SK-N-SH (cell line): ENCODE measurements around the gene ATG4C. TPM values are rescaled to one million over a fixed set of nuclear protein-coding genes. Genes with fewer than 3 reads are reported as not detected.

Source experiments
- CTCF ChIA-PET: fragments of 300-600, 350-600 bp; formaldehyde crosslinking; extraction: SDS; loops from one replicate; lab custom pipeline; 2021; lab: Yijun Ruan, JAX
- POLR2A ChIA-PET: fragments of 350-600 bp; sonication (Branson Sonifier 250); formaldehyde crosslinking; extraction: SDS; loops from one replicate; lab custom pipeline; 2020; ENCODE audit warnings: antibody characterized with exemption, inconsistent platforms; lab: Yijun Ruan, JAX
- DNase-seq: peaks from one replicate; pipeline ENCODE4 v3.0.0; 2012
- H2AFZ ChIP-seq: fragments of 200-600 bp; sonication (generic); 2 replicates; pipeline ENCODE4 v1.8.1; 2016; ENCODE audit warnings: antibody characterized with exemption, mild to moderate bottlenecking, low read depth
- H3F3A ChIP-seq: fragments of 200-600 bp; sonication (generic); replicated peaks from 2 replicates; pipeline ENCODE3; 2016; ENCODE audit warnings: antibody characterized with exemption, mild to moderate bottlenecking; ENCODE audit not compliant: insufficient read depth
- H3K27ac ChIP-seq, 2 experiments: fragments of 200-500 bp in 1 of 2; fragments of 200-600 bp in 1 of 2; sonication (Bioruptor generic) in 1 of 2; sonication (generic), shearing (Covaris generic) in 1 of 2; 2 replicates each; pipeline versions ENCODE4 v1.5.1 to v1.6.1; 2014 to 2016; ENCODE audit warnings: low read depth in 2 of 2, inconsistent platforms in 1 of 2, low read length in 1 of 2, mild to moderate bottlenecking in 1 of 2, mixed read lengths in 1 of 2
- H3K27me3 ChIP-seq: fragments of 200-600 bp; sonication (generic), shearing (Covaris generic); 2 replicates; pipeline ENCODE4 v1.6.1; 2016; ENCODE audit warnings: mixed run types; ENCODE audit not compliant: insufficient read depth
- H3K36me3 ChIP-seq, 2 experiments: fragments of 200-500 bp in 1 of 2; fragments of 200-600 bp in 1 of 2; sonication (Bioruptor generic) in 1 of 2; sonication (generic) in 1 of 2; replicated peaks in 1 of 2; 2 replicates each; pipeline versions ENCODE3 to v1.5.1; 2014 to 2016; ENCODE audit warnings: low read length in 1 of 2, mild to moderate bottlenecking in 1 of 2; ENCODE audit not compliant: insufficient read depth in 2 of 2, control insufficient read depth in 1 of 2
- H3K4me1 ChIP-seq, 2 experiments: fragments of 200-500 bp in 1 of 2; fragments of 200-600 bp in 1 of 2; sonication (Bioruptor generic) in 1 of 2; sonication (generic), shearing (Covaris generic) in 1 of 2; 2 replicates each; pipeline versions ENCODE4 v1.5.1 to v1.6.1; 2014 to 2016; ENCODE audit warnings: low read depth in 1 of 2, low read length in 1 of 2, mixed run types in 1 of 2; ENCODE audit not compliant: insufficient read depth in 2 of 2, control insufficient read depth in 1 of 2
- H3K4me2 ChIP-seq: fragments of 200-600 bp; sonication (generic), shearing (Covaris generic); 2 replicates; pipeline ENCODE4 v1.6.1; 2017; ENCODE audit warnings: mixed run types
- H3K4me3 ChIP-seq, 2 experiments: fragments of 200-500 bp in 1 of 2; fragments of 200-600 bp in 1 of 2; sonication (Bioruptor generic) in 1 of 2; sonication (generic), shearing (Covaris generic) in 1 of 2; 2 replicates each; pipeline versions ENCODE4 v1.5.1 to v1.8.1; 2014 to 2016; ENCODE audit warnings: low read depth in 2 of 2, inconsistent platforms in 1 of 2, low read length in 1 of 2, mild to moderate bottlenecking in 1 of 2, mixed read lengths in 1 of 2, moderate library complexity in 1 of 2
- H3K79me2 ChIP-seq: fragments of 200-600 bp; sonication (generic); 2 replicates; pipeline ENCODE4 v1.8.1; 2017; ENCODE audit warnings: mild to moderate bottlenecking; ENCODE audit not compliant: insufficient read depth
- H3K9ac ChIP-seq: fragments of 200-600 bp; sonication (generic); 2 replicates; pipeline ENCODE4 v1.6.1; 2017; ENCODE audit warnings: mixed run types
- H3K9me2 ChIP-seq: fragments of 200-600 bp; sonication (generic); 2 replicates; pipeline ENCODE4 v1.6.1; 2017; ENCODE audit warnings: mixed run types
- H3K9me3 ChIP-seq: fragments of 200-600 bp; sonication (generic); 2 replicates; pipeline ENCODE4 v1.6.1; 2017; ENCODE audit warnings: mixed run types, mild to moderate bottlenecking, moderate library complexity
- H4K20me1 ChIP-seq: fragments of 200-600 bp; sonication (generic); 2 replicates; pipeline ENCODE4 v1.6.1; 2017; ENCODE audit warnings: mild to moderate bottlenecking, mixed run types; ENCODE audit not compliant: insufficient read depth
- CHD2 ChIP-seq: fragments of 150-350 bp; IDR thresholded peaks from 2 replicates; pipeline ENCODE4 v1.6.1; 2018; ENCODE audit warnings: low read length; ENCODE audit not compliant: partially characterized antibody
- ELF1 ChIP-seq: IDR thresholded peaks from 2 replicates; pipeline ENCODE4 v1.4.0; 2012
- EP300 ChIP-seq, 2 experiments: IDR thresholded peaks; 2 replicates each; pipeline versions ENCODE4 v1.4.0 to v1.6.1; 2012; ENCODE audit warnings: borderline replicate concordance in 1 of 2, low read depth in 1 of 2, low read length in 1 of 2
- EZH2phosphoT487 ChIP-seq: fragments of 200-600 bp; sonication (generic); IDR thresholded peaks from 2 replicates; pipeline ENCODE4 v1.6.1; 2017; ENCODE audit warnings: low read depth, mixed run types, mild to moderate bottlenecking, antibody characterized with exemption, moderate library complexity, borderline replicate concordance
- FOSL2 ChIP-seq: IDR thresholded peaks from 2 replicates; pipeline ENCODE4 v1.4.0; 2012; ENCODE audit warnings: low read depth, mild to moderate bottlenecking, moderate library complexity, borderline replicate concordance
- GABPA ChIP-seq: IDR thresholded peaks from 2 replicates; pipeline ENCODE4 v1.4.0; 2012; ENCODE audit warnings: low read depth, mild to moderate bottlenecking
- MEF2A ChIP-seq: IDR thresholded peaks from 2 replicates; pipeline ENCODE4 v1.4.0; 2012; ENCODE audit warnings: low read depth, borderline replicate concordance
- NFIC ChIP-seq: IDR thresholded peaks from 2 replicates; pipeline ENCODE4 v1.4.0; 2012; ENCODE audit warnings: borderline replicate concordance
- RCOR1 ChIP-seq: fragments of 150-350 bp; IDR thresholded peaks from 2 replicates; pipeline ENCODE4 v1.6.1; 2017; ENCODE audit warnings: antibody characterized with exemption, low read length
- RFX5 ChIP-seq: IDR thresholded peaks from 2 replicates; pipeline ENCODE4 v1.6.1; 2012; ENCODE audit warnings: mild to moderate bottlenecking, improper control_type of control experiment, low read length
- RXRA ChIP-seq: IDR thresholded peaks from 2 replicates; pipeline ENCODE4 v1.4.0; 2012; ENCODE audit warnings: low read depth, mild to moderate bottlenecking, borderline replicate concordance
- SMC3 ChIP-seq: IDR thresholded peaks from 2 replicates; pipeline ENCODE4 v1.6.1; 2012; ENCODE audit warnings: low read depth, low read length, improper control_type of control experiment
- TEAD4 ChIP-seq: IDR thresholded peaks from 2 replicates; pipeline ENCODE4 v1.4.0; 2012; ENCODE audit warnings: mild to moderate bottlenecking, borderline replicate concordance; ENCODE audit not compliant: insufficient read depth
- YY1 ChIP-seq: IDR thresholded peaks from 2 replicates; pipeline ENCODE4 v1.4.0; 2012; ENCODE audit warnings: low read depth, mild to moderate bottlenecking
- WGBS: methylation state at CpG from one replicate; pipeline ENCODE4 v1.1.6; 2017; ENCODE audit warnings: low lambda C conversion rate; 5-methylcytosine and 5-hydroxymethylcytosine counted together
- polyA plus RNA-seq, 3 experiments: library from polyadenylated mRNA; depleted of rRNA; stranded (reverse); fragments of >200 nt; gene quantifications; 2 replicates each; pipeline ENCODE4 v1.2.3, GENCODE V29; 2012
- TF ChIP-seq, protein P1 (sequence below): IDR thresholded peaks from 2 replicates; pipeline ENCODE4 v1.4.0; 2012; ENCODE audit warnings: low read depth, borderline replicate concordance
- TF ChIP-seq, protein P2 (sequence below): IDR thresholded peaks from 2 replicates; pipeline ENCODE4; 2012
- TF ChIP-seq, protein P3 (sequence below): IDR thresholded peaks from 2 replicates; pipeline ENCODE4 v1.6.1; 2012; ENCODE audit warnings: mild to moderate bottlenecking, low read depth, low read length, moderate library complexity
- TF ChIP-seq, protein P4 (sequence below): fragments of 150-350 bp; IDR thresholded peaks from 2 replicates; pipeline ENCODE4 v1.6.1; 2017; ENCODE audit warnings: antibody characterized with exemption, low read length, low read depth, borderline replicate concordance
- TF ChIP-seq, protein P5 (sequence below): IDR thresholded peaks from 2 replicates; pipeline ENCODE4 v1.4.0; 2012; ENCODE audit warnings: low read depth
- TF ChIP-seq, protein P6 (sequence below): fragments of 150-350 bp; IDR thresholded peaks from 2 replicates; pipeline ENCODE4 v1.6.1; 2016; ENCODE audit warnings: mild to moderate bottlenecking, low read depth, low read length
- TF ChIP-seq, protein P7 (sequence below): fragments of 200-600 bp; sonication (generic); IDR thresholded peaks from 2 replicates; pipeline ENCODE4 v1.6.1; 2017; ENCODE audit warnings: antibody characterized with exemption, mild to moderate bottlenecking, moderate library complexity

Gene ATG4C
- polyA plus RNA-seq, 1 of the 3 experiments (the other 2 are of a cell fraction), result 3.0 TPM

DNA sequence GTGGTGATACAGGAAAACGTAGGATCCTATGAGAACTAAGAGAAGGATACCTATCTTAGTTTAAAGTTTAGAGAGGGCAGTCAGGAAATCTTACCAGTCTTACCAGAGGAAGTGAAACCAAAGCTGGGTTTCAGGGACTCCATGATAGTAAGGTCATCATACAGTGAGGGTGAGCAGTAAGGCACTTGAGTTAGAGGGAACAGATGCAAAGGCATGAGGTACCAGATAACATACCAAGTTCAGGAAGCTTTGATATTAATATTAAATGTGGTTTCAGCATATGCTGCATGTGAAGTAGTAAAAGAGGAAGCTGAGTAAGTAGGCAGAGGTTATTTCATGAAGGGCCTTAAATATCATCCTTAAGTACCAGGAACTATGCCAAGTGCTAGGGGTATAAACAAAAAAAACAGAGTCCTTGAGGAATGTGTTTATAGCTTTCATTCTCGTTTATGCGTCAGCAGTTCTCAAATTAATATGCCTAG is 16.9 kb downstream of the ATG4C start (continued):
- TF ChIP-seq GABPA (no peak), NFIC (no peak), MEF2A (no peak)

DNA sequence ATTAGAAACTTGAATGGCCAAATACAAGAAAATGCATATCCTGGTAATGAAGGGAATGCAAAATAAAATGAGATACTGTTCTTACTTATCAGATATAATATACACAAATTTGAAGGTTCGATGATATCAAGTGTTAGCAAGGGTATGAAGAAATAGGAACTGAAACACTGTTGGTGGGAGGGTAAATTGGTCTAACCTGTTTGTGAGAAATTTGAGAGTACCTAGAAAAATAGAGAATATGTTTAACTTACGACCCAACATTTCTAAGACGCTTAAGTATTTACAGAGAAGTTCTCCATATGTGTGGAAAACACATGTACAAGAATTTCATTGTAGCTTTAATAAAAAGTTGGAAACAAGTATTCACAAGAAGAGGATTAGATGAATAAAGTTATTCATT is 25.9 kb downstream of the ATG4C start:
- POLR2A ChIA-PET, result no interaction called here
- DNase-seq, result no peak

More for the DNA sequence above, 25.9 kb downstream of the ATG4C start:
- Histone ChIP-seq H4K20me1 (no peaks in the 10 kb centered on the region), H3K27ac (no peak overlapping the region), H3K4me2 (no peak overlapping the region), H3K9me3 (no peaks in the 10 kb centered on the region; the same call in 1 of the 2 replicates), H3K9me2 (no peaks in the 10 kb centered on the region), H3K79me2 (no peaks in the 10 kb centered on the region), H3K4me1 (no peaks in the 10 kb centered on the region), H3K27me3 (no peaks in the 10 kb centered on the region), H3K36me3 (peaks cover 7 to 12% of the 10 kb centered on the region in 2 experiments), H3K4me3 (no peak overlapping the region), H3F3A (no peaks in the 10 kb centered on the region), H3K9ac (no peak overlapping the region), H2AFZ (no peak overlapping the region)
- TF ChIP-seq, protein P1, sequence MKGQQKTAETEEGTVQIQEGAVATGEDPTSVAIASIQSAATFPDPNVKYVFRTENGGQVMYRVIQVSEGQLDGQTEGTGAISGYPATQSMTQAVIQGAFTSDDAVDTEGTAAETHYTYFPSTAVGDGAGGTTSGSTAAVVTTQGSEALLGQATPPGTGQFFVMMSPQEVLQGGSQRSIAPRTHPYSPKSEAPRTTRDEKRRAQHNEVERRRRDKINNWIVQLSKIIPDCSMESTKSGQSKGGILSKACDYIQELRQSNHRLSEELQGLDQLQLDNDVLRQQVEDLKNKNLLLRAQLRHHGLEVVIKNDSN, result no peak
- TF ChIP-seq TEAD4 (no peak), GABPA (no peak), FOSL2 (no peak), EZH2phosphoT487 (no peak), EP300 (IDR thresholded peaks at IDR 0.05; ENCODE audit: borderline replicate concordance in 1 of 2, low read depth in 1 of 2, low read length in 1 of 2) (no peak), RFX5 (no peak), RXRA (no peak), YY1 (no peak), SMC3 (no peak), ELF1 (no peak), CHD2 (no peak), RCOR1 (no peak)
- TF ChIP-seq, protein P2, sequence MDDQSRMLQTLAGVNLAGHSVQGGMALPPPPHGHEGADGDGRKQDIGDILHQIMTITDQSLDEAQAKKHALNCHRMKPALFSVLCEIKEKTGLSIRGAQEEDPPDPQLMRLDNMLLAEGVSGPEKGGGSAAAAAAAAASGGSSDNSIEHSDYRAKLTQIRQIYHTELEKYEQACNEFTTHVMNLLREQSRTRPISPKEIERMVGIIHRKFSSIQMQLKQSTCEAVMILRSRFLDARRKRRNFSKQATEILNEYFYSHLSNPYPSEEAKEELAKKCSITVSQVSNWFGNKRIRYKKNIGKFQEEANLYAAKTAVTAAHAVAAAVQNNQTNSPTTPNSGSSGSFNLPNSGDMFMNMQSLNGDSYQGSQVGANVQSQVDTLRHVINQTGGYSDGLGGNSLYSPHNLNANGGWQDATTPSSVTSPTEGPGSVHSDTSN, result no peak
- TF ChIP-seq, protein P3, sequence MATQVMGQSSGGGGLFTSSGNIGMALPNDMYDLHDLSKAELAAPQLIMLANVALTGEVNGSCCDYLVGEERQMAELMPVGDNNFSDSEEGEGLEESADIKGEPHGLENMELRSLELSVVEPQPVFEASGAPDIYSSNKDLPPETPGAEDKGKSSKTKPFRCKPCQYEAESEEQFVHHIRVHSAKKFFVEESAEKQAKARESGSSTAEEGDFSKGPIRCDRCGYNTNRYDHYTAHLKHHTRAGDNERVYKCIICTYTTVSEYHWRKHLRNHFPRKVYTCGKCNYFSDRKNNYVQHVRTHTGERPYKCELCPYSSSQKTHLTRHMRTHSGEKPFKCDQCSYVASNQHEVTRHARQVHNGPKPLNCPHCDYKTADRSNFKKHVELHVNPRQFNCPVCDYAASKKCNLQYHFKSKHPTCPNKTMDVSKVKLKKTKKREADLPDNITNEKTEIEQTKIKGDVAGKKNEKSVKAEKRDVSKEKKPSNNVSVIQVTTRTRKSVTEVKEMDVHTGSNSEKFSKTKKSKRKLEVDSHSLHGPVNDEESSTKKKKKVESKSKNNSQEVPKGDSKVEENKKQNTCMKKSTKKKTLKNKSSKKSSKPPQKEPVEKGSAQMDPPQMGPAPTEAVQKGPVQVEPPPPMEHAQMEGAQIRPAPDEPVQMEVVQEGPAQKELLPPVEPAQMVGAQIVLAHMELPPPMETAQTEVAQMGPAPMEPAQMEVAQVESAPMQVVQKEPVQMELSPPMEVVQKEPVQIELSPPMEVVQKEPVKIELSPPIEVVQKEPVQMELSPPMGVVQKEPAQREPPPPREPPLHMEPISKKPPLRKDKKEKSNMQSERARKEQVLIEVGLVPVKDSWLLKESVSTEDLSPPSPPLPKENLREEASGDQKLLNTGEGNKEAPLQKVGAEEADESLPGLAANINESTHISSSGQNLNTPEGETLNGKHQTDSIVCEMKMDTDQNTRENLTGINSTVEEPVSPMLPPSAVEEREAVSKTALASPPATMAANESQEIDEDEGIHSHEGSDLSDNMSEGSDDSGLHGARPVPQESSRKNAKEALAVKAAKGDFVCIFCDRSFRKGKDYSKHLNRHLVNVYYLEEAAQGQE, result no peak
- TF ChIP-seq, protein P4, sequence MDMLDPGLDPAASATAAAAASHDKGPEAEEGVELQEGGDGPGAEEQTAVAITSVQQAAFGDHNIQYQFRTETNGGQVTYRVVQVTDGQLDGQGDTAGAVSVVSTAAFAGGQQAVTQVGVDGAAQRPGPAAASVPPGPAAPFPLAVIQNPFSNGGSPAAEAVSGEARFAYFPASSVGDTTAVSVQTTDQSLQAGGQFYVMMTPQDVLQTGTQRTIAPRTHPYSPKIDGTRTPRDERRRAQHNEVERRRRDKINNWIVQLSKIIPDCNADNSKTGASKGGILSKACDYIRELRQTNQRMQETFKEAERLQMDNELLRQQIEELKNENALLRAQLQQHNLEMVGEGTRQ, result no peak
- TF ChIP-seq, protein P5, sequence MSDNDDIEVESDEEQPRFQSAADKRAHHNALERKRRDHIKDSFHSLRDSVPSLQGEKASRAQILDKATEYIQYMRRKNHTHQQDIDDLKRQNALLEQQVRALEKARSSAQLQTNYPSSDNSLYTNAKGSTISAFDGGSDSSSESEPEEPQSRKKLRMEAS, result no peak
- TF ChIP-seq, protein P6, sequence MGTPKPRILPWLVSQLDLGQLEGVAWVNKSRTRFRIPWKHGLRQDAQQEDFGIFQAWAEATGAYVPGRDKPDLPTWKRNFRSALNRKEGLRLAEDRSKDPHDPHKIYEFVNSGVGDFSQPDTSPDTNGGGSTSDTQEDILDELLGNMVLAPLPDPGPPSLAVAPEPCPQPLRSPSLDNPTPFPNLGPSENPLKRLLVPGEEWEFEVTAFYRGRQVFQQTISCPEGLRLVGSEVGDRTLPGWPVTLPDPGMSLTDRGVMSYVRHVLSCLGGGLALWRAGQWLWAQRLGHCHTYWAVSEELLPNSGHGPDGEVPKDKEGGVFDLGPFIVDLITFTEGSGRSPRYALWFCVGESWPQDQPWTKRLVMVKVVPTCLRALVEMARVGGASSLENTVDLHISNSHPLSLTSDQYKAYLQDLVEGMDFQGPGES, result no peak
- TF ChIP-seq, protein P7, sequence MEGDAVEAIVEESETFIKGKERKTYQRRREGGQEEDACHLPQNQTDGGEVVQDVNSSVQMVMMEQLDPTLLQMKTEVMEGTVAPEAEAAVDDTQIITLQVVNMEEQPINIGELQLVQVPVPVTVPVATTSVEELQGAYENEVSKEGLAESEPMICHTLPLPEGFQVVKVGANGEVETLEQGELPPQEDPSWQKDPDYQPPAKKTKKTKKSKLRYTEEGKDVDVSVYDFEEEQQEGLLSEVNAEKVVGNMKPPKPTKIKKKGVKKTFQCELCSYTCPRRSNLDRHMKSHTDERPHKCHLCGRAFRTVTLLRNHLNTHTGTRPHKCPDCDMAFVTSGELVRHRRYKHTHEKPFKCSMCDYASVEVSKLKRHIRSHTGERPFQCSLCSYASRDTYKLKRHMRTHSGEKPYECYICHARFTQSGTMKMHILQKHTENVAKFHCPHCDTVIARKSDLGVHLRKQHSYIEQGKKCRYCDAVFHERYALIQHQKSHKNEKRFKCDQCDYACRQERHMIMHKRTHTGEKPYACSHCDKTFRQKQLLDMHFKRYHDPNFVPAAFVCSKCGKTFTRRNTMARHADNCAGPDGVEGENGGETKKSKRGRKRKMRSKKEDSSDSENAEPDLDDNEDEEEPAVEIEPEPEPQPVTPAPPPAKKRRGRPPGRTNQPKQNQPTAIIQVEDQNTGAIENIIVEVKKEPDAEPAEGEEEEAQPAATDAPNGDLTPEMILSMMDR, result no peak
- CTCF ChIA-PET, result no interaction called here
- 97% methylated on average over 3 of the region's 3 CpGs for WGBS
